GM19099 (cell line): Measurements from ENCODE around the gene PDX1.

Source experiments
- POLR2A ChIP-seq: IDR thresholded peaks from 3 replicates; pipeline ENCODE4 v1.6.1; 2011; ENCODE audit warnings: low read depth; ENCODE audit not compliant: insufficient read length; ENCODE audit errors: extremely low read depth

PDX1 gene

GRCh38 chr13:27918918-27919658, 712 bp upstream of the PDX1 start:
- no peak for TF ChIP-seq POLR2A

GRCh38 chr13:27919659-27919933, 204 bp upstream of the PDX1 start:
- TF ChIP-seq POLR2A = no peak

- no peak for TF ChIP-seq POLR2A
These were observed 1.0 kb downstream of the PDX1 start for GRCh38 chr13:27920677-27921420.

- no peak for TF ChIP-seq POLR2A
These were observed 1.7 kb downstream of the PDX1 start for GRCh38 chr13:27921421-27921960.

- TF ChIP-seq POLR2A = no peak
These were observed 2.4 kb downstream of the PDX1 start for GRCh38 chr13:27921961-27922882.

GRCh38 chr13:27922883-27923612, 3.2 kb downstream of the PDX1 start:
- TF ChIP-seq POLR2A = no peak

- no peak for TF ChIP-seq POLR2A
These were observed 4.2 kb downstream of the PDX1 start for GRCh38 chr13:27923794-27924528.

- no peak for TF ChIP-seq POLR2A
These were observed 4.8 kb downstream of the PDX1 start for GRCh38 chr13:27924529-27925141.

GRCh38 chr13:27925220-27925991, 5.6 kb downstream of the PDX1 start:
- no peak for TF ChIP-seq POLR2A

- TF ChIP-seq POLR2A = no peak
These were observed 7.0 kb downstream of the PDX1 start for GRCh38 chr13:27926644-27927434.

GRCh38 chr13:27927444-27928352, 7.9 kb downstream of the PDX1 start:
- no peak for TF ChIP-seq POLR2A
